PC-9 (cell line): ENCODE measurements around the gene GREM1.

ENCODE experiments used
- EZH2 ChIP-seq: fragments of 200-600 bp; sonication (generic); IDR thresholded peaks from 2 replicates; pipeline ENCODE4 v1.8.0; 2017; ENCODE audit warnings: antibody characterized with exemption, low read depth
- TF ChIP-seq, protein P1 (sequence below): fragments of 200-600 bp; sonication (generic); conservative IDR thresholded peaks from 2 replicates; pipeline ENCODE4 v1.6.1; 2017; ENCODE audit warnings: mixed run types, antibody characterized with exemption, mild to moderate bottlenecking, moderate library complexity

DNA sequence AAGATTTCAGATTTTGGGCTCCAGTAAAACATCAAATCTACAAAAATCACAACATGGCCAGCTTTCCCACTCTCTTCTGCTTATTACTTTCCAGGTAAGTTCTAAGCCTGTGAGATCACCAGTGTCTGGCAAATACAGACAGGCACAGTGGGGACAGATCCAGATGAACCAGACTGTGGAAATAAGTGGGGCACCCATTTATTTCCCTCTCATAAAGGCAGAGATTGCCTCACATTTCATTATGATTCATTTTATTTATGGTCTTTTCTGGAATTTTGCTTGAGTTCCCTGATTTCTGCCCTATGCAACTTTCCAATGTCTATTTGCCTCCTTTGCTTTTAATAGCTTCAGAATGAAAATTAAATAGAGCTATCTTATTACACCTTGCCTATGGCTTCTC, 66.8 kb downstream of the GREM1 start:
- TF ChIP-seq, protein P1, sequence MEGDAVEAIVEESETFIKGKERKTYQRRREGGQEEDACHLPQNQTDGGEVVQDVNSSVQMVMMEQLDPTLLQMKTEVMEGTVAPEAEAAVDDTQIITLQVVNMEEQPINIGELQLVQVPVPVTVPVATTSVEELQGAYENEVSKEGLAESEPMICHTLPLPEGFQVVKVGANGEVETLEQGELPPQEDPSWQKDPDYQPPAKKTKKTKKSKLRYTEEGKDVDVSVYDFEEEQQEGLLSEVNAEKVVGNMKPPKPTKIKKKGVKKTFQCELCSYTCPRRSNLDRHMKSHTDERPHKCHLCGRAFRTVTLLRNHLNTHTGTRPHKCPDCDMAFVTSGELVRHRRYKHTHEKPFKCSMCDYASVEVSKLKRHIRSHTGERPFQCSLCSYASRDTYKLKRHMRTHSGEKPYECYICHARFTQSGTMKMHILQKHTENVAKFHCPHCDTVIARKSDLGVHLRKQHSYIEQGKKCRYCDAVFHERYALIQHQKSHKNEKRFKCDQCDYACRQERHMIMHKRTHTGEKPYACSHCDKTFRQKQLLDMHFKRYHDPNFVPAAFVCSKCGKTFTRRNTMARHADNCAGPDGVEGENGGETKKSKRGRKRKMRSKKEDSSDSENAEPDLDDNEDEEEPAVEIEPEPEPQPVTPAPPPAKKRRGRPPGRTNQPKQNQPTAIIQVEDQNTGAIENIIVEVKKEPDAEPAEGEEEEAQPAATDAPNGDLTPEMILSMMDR = no peak
- TF ChIP-seq EZH2 = no peak
